Transverse colon (tissue), 4 donors: ENCODE results near the gene NUP98.

ENCODE experiments used
- CTCF ChIP-seq, 5 experiments: fragments of 200-600 bp in 3 of 5; fragments of 450-650 bp in 2 of 5; sonication (generic) in 3 of 5; IDR thresholded peaks; 1 replicate in 2 of 5; 2 replicates in 3 of 5; pipeline ENCODE4 v1.5.1; 2016 to 2017; ENCODE audit warnings: antibody characterized with exemption in 5 of 5, inconsistent platforms in 3 of 5, mild to moderate bottlenecking in 2 of 5, moderate library complexity in 1 of 5
- EP300 ChIP-seq: sonication (generic); formaldehyde crosslinking; IDR thresholded peaks from one replicate; pipeline ENCODE4 v1.6.1; 2017; ENCODE audit warnings: antibody characterized with exemption, low read depth
- POLR2A ChIP-seq: fragments of 450-650 bp; IDR thresholded peaks from one replicate; pipeline ENCODE4 v1.6.1; 2016; ENCODE audit warnings: antibody characterized with exemption, mild to moderate bottlenecking, moderate library complexity
- POLR2AphosphoS5 ChIP-seq, 3 donors: sonication (generic); formaldehyde crosslinking; IDR thresholded peaks; one replicate each; pipeline ENCODE4 v1.6.1; 2016; ENCODE audit warnings: antibody characterized with exemption in 3 of 3

- TF ChIP-seq CTCF (IDR thresholded peaks at IDR 0.05) = no peak
- TF ChIP-seq EP300 = no peak
- no peak for TF ChIP-seq POLR2A
- no peak for TF ChIP-seq POLR2AphosphoS5 (IDR thresholded peaks at IDR 0.05)
Measured at GRCh38 chr11:3823762-3824506, 26.6 kb upstream of the NUP98 start.
